Measurements from ENCODE around the gene BBX.

- no peak for TF ChIP-seq TAF1 (IDR thresholded peaks at IDR 0.05; ENCODE audit: borderline replicate concordance, low read depth, low read length)
- no peak for TF ChIP-seq POLR2AphosphoS5 (IDR thresholded peaks at IDR 0.05; ENCODE audit: low read depth, low read length)
These were observed 160.7 kb downstream of the BBX start for GRCh38 chr3:107683447-107683846.

Measured in GM12892 (cell line).